ENCODE results near the gene CNNM3. TPM values are rescaled to one million over a fixed set of nuclear protein-coding genes. Genes with fewer than 3 reads are reported as not detected.

CNNM3 gene
- total RNA-seq, 1 experiment from 2014 or later: 8.5 TPM

- Histone ChIP-seq H3K4me3 (no peak overlapping the region), H3K36me3 (peaks cover 50% of the 10 kb centered on the region), H3K27me3 (no peaks in the 10 kb centered on the region), H3K9me3 (no peaks in the 10 kb centered on the region)
- no peak for DNase-seq
Measured at GRCh38 chr2:96864343-96865091, 48.4 kb downstream of the CNNM3 start.

- DNase-seq: no peak
- H3K36me3 ChIP-seq: peaks cover 50% of the 10 kb centered on the region
- H3K27me3 ChIP-seq: no peaks in the 10 kb centered on the region
- no peaks in the 10 kb centered on the region for H3K9me3 ChIP-seq
- no peak overlapping the region for H3K4me3 ChIP-seq
Measured at GRCh38 chr2:96865654-96866053, 49.6 kb downstream of the CNNM3 start.

- Histone ChIP-seq H3K9me3 (no peaks in the 10 kb centered on the region), H3K4me3 (no peak overlapping the region), H3K36me3 (peaks cover 47% of the 10 kb centered on the region), H3K27me3 (no peaks in the 10 kb centered on the region)
- DNase-seq: no peak
Measured at GRCh38 chr2:96866149-96866548, 50.1 kb downstream of the CNNM3 start.

- no peak for DNase-seq
- H3K4me3 ChIP-seq: no peak overlapping the region
- peaks cover 46% of the 10 kb centered on the region for H3K36me3 ChIP-seq
- no peaks in the 10 kb centered on the region for H3K9me3 ChIP-seq
- H3K27me3 ChIP-seq: no peaks in the 10 kb centered on the region
Measured at GRCh38 chr2:96866586-96866985, 50.5 kb downstream of the CNNM3 start.

GRCh38 chr2:96866986-96867755, 51.1 kb downstream of the CNNM3 start:
- Histone ChIP-seq H3K27me3 (no peaks in the 10 kb centered on the region), H3K36me3 (peaks cover 43% of the 10 kb centered on the region), H3K9me3 (no peaks in the 10 kb centered on the region)

GRCh38 chr2:96867756-96868554, 51.9 kb downstream of the CNNM3 start:
- H3K36me3 ChIP-seq: peaks cover 41% of the 10 kb centered on the region
- no peaks in the 10 kb centered on the region for H3K27me3 ChIP-seq
- no peaks in the 10 kb centered on the region for H3K9me3 ChIP-seq
- DNase-seq: peak; percentile 45
- peak overlapping the region; percentile 82 for H3K4me3 ChIP-seq

More at GRCh38 chr2:96866986-96867755, 51.1 kb downstream of the CNNM3 start:
- peak overlapping the region; percentile 82 for H3K4me3 ChIP-seq
- DNase-seq: no peak

GRCh38 chr2:96868555-96869280, 52.6 kb downstream of the CNNM3 start:
- peak overlapping the region; percentile 82 for H3K4me3 ChIP-seq
- DNase-seq: peak; percentile 95
- H3K9me3 ChIP-seq: no peaks in the 10 kb centered on the region
- H3K36me3 ChIP-seq: peaks cover 35% of the 10 kb centered on the region
- no peaks in the 10 kb centered on the region for H3K27me3 ChIP-seq

- no peaks in the 10 kb centered on the region for H3K9me3 ChIP-seq
- DNase-seq: peak; percentile 77
- H3K27me3 ChIP-seq: no peaks in the 10 kb centered on the region
- H3K4me3 ChIP-seq: peak overlapping the region; percentile 82
- H3K36me3 ChIP-seq: peaks cover 28% of the 10 kb centered on the region
Measured at GRCh38 chr2:96869281-96869821, 53.3 kb downstream of the CNNM3 start.

GRCh38 chr2:96869822-96870625, 54.0 kb downstream of the CNNM3 start, which contains the start of gene SEMA4C:
Gene SEMA4C (minus strand): TSS chr2:96870080. CDS start chr2:96867886, 2,194 bp downstream.
- H3K36me3 ChIP-seq: peaks cover 24% of the 10 kb centered on the region
- peak within 1 kb of the TSS; percentile 82 for H3K4me3 ChIP-seq
- H3K9me3 ChIP-seq: no peaks in the 10 kb centered on the region
- DNase-seq: peak; percentile 56
- no peaks in the 10 kb centered on the region for H3K27me3 ChIP-seq

- Histone ChIP-seq H3K36me3 (peaks cover 17% of the 10 kb centered on the region), H3K27me3 (no peaks in the 10 kb centered on the region), H3K9me3 (no peaks in the 10 kb centered on the region), H3K4me3 (peak overlapping the region; percentile 82)
- DNase-seq: no peak
Measured at GRCh38 chr2:96870626-96871255, 54.7 kb downstream of the CNNM3 start.

- no peaks in the 10 kb centered on the region for H3K27me3 ChIP-seq
- no peak overlapping the region for H3K4me3 ChIP-seq
- no peaks in the 10 kb centered on the region; the same call in 1 of the 2 replicates for H3K36me3 ChIP-seq
- DNase-seq: peak; percentile 40
- H3K9me3 ChIP-seq: no peaks in the 10 kb centered on the region
Measured at GRCh38 chr2:96872591-96873349, 56.7 kb downstream of the CNNM3 start.

- Histone ChIP-seq H3K36me3 (no peaks in the 10 kb centered on the region), H3K4me3 (no peak overlapping the region)
- DNase-seq: no peak
Measured at GRCh38 chr2:96873651-96874096, 57.6 kb downstream of the CNNM3 start.

GRCh38 chr2:96874198-96874831, 58.2 kb downstream of the CNNM3 start:
- Histone ChIP-seq H3K4me3 (no peak overlapping the region), H3K36me3 (no peaks in the 10 kb centered on the region), H3K27me3 (no peaks in the 10 kb centered on the region), H3K9me3 (no peaks in the 10 kb centered on the region)
- no peak for DNase-seq

More at GRCh38 chr2:96873651-96874096, 57.6 kb downstream of the CNNM3 start:
- no peaks in the 10 kb centered on the region for H3K9me3 ChIP-seq
- no peaks in the 10 kb centered on the region for H3K27me3 ChIP-seq
